Mammary epithelial cell (primary cell): ENCODE data around the gene LRRC3C.

Source experiments
- CTCF ChIP-seq, 2 donors: IDR thresholded peaks in 1 of 2; conservative IDR thresholded peaks in 1 of 2; 2 replicates each; pipeline ENCODE4 v1.5.1; 2011 to 2012; ENCODE audit warnings: inconsistent platforms in 2 of 2, low read length in 2 of 2, mild to moderate bottlenecking in 2 of 2, control low read depth in 1 of 2, low read depth in 1 of 2; ENCODE audit not compliant: insufficient read depth in 1 of 2; ENCODE audit errors: extremely low read depth in 1 of 2
- EZH2 ChIP-seq: IDR thresholded peaks from 2 replicates; pipeline ENCODE4 v1.6.1; 2012; ENCODE audit warnings: low read length, inconsistent platforms, borderline replicate concordance

- TF ChIP-seq CTCF (conservative IDR thresholded peaks at IDR 0.05 in 1 of 2, IDR thresholded peaks at IDR 0.05 in 1 of 2; ENCODE audit: extremely low read depth in 1 of 2, insufficient read depth in 1 of 2, low read depth in 1 of 2, low read length in 2 of 2) (no peak), EZH2 (no peak)
These were observed 9.9 kb downstream of the LRRC3C start for GRCh38 chr17:39937447-39937846.
